OCI-LY7 (cell line): Measurements from ENCODE around the gene B4GALT6. TPM values are rescaled to one million over a fixed set of nuclear protein-coding genes. Genes with fewer than 3 reads are reported as not detected.

ENCODE experiments used
- BruUV-seq: library from RNA; stranded (reverse); fragments of 400-500 nt; replicated peaks from 2 replicates; lab custom pipeline; 2021; lab: Mats Ljungman, UMichigan
- CTCF ChIA-PET: fragments of 300-600 bp; sonication (Branson Sonifier 250); formaldehyde crosslinking; loops from one replicate; lab custom pipeline; 2022; ENCODE audit warnings: antibody characterized with exemption; ENCODE audit not compliant: unreplicated experiment; lab: Charles Lee
- POLR2A ChIA-PET: fragments of 300-600 bp; sonication (Branson Sonifier 250); formaldehyde crosslinking; loops from one replicate; lab custom pipeline; 2022; ENCODE audit warnings: antibody characterized with exemption; lab: Charles Lee
- DNase-seq: peaks from one replicate; pipeline ENCODE4 v3.0.0-alpha.2; 2015; ENCODE audit warnings: low spot score
- H2AFZ ChIP-seq: fragments of 200-600 bp; sonication (generic), shearing (Covaris generic); 2 replicates; pipeline ENCODE4 v1.6.1; 2014; ENCODE audit warnings: mild to moderate bottlenecking, antibody characterized with exemption, low read length, moderate library complexity
- H3K27ac ChIP-seq: fragments of 200-600 bp; sonication (generic); 2 replicates; pipeline ENCODE4 v1.5.1; 2014; ENCODE audit warnings: mixed run types, low read depth, mild to moderate bottlenecking, moderate library complexity, low read length, inconsistent platforms; ENCODE audit not compliant: poor library complexity, severe bottlenecking
- H3K36me3 ChIP-seq: fragments of 200-600 bp; sonication (generic); 2 replicates; pipeline ENCODE4 v1.6.1; 2014; ENCODE audit warnings: mild to moderate bottlenecking, antibody characterized with exemption, low read length, moderate library complexity, mixed read lengths; ENCODE audit not compliant: insufficient read depth
- H3K4me1 ChIP-seq: fragments of 200-600 bp; sonication (generic); 2 replicates; pipeline ENCODE4 v1.5.1; 2014; ENCODE audit warnings: mild to moderate bottlenecking, low read length; ENCODE audit not compliant: insufficient read depth, poor library complexity, severe bottlenecking
- H3K4me2 ChIP-seq: fragments of 200-600 bp; sonication (generic); 2 replicates; pipeline ENCODE4 v1.6.1; 2014; ENCODE audit warnings: mild to moderate bottlenecking, low read length
- H3K4me3 ChIP-seq: fragments of 200-600 bp; sonication (generic); 2 replicates; pipeline ENCODE4 v1.5.1; 2014; ENCODE audit warnings: mild to moderate bottlenecking, low read depth, low read length; ENCODE audit not compliant: poor library complexity, severe bottlenecking
- H3K79me2 ChIP-seq: fragments of 200-600 bp; sonication (generic); 2 replicates; pipeline ENCODE4 v1.6.1; 2016; ENCODE audit warnings: low read depth, mild to moderate bottlenecking, low read length, moderate library complexity, mixed read lengths; ENCODE audit not compliant: insufficient read depth
- H3K9me2 ChIP-seq: fragments of 200-600 bp; sonication (generic); 2 replicates; pipeline ENCODE4 v1.6.1; 2016; ENCODE audit warnings: mild to moderate bottlenecking, low read length, mixed read lengths; ENCODE audit not compliant: insufficient read depth
- H3K9me3 ChIP-seq: fragments of 200-600 bp; sonication (generic); 2 replicates; pipeline ENCODE4 v1.6.1; 2014; ENCODE audit warnings: mild to moderate bottlenecking, mixed run types, low read length, mixed read lengths
- H4K20me1 ChIP-seq: fragments of 200-600 bp; sonication (generic); 2 replicates; pipeline ENCODE4 v1.6.1; 2014; ENCODE audit warnings: mild to moderate bottlenecking, antibody characterized with exemption, low read length, moderate library complexity, mixed read lengths; ENCODE audit not compliant: insufficient read depth
- EZH2phosphoT487 ChIP-seq: fragments of 200-600 bp; sonication (generic); IDR thresholded peaks from 2 replicates; pipeline ENCODE4 v1.6.1; 2018; ENCODE audit warnings: low read depth, borderline replicate concordance, mild to moderate bottlenecking, mixed run types, antibody characterized with exemption, low read length, moderate library complexity, mixed read lengths
- intact Hi-C: fragments of 100-400 bp; cut with micrococcal nuclease; formaldehyde crosslinking; loops from one replicate; pipeline ENCODE4 v1.10.0; 2022; ENCODE audit not compliant: unreplicated experiment
- total RNA-seq, 2 experiments: library from RNA; depleted of rRNA in 1 of 2; stranded (reverse); fragments of >200 nt in 1 of 2; shearing (Covaris generic) in 1 of 2; gene quantifications; 2 replicates each; pipeline ENCODE4 v1.2.3, GENCODE V29; 2014 to 2022
- TF ChIP-seq, protein P1 (sequence below): fragments of 200-600 bp; sonication (generic); conservative IDR thresholded peaks from 2 replicates; pipeline ENCODE4 v1.5.1; 2014; ENCODE audit warnings: mild to moderate bottlenecking, antibody characterized with exemption, low read length, moderate library complexity, mixed read lengths

B4GALT6 gene
- total RNA-seq, 2 experiments from 2014 or later = 5.5 to 22.8 TPM

DNA sequence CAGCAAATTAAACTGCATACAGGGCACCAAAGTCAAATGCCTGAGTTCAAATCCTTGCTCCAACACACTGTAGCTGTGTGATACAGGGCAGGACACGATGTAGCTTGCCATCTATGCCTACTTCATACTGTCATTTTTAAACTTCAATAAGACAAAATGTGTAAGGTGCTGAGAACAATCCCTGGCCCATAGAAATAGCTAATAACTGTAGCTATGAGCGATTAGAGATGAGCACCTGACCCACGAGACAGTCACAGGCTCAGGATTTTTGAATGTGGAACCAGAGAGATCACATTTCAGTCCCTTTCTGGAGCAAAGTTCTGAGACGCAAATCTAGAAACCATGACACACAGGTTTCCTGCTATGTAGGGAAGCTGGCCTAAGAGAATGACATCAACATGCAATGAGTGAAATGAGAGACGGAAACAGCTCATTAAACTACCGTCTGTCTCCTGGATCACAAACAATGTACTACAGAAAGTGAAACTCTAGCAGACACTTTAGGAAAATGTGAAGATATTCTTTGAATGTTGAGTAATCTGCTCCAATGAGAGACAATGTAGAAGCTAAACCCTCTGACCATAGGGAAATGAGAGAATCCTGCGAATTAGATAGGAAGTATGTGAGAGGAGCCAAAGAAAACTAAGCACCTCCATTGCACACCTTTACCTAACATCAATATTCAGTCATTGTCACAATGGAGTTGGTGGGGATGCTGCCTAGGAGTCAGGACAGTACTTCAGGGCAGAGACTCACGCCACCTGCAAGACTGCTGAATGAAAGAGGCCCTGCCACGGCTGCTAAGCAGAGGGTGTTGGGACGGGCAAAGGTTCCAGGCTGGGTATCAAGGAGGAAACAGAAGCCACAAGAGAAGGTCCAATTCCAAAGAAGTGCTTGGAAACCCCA lies 25.5 kb downstream of the B4GALT6 start:
- Histone ChIP-seq H3K36me3 (peaks cover 17% of the 10 kb centered on the region), H3K27ac (peak overlapping the region; percentile 49), H3K4me3 (peak overlapping the region; percentile 43), H3K4me2 (peak overlapping the region; percentile 47), H4K20me1 (no peaks in the 10 kb centered on the region), H3K9me3 (no peaks in the 10 kb centered on the region), H2AFZ (peak overlapping the region; percentile 70; the same call in 1 of the 2 replicates), H3K9me2 (no peaks in the 10 kb centered on the region), H3K79me2 (peaks cover 3% of the 10 kb centered on the region; the same call in 1 of the 2 replicates), H3K4me1 (peaks cover 43% of the 10 kb centered on the region)
- intact Hi-C loops = no loop called here
- peak; percentile 56 for DNase-seq
- CTCF ChIA-PET = no interaction called here
- no peak for TF ChIP-seq EZH2phosphoT487
- TF ChIP-seq, protein P1, sequence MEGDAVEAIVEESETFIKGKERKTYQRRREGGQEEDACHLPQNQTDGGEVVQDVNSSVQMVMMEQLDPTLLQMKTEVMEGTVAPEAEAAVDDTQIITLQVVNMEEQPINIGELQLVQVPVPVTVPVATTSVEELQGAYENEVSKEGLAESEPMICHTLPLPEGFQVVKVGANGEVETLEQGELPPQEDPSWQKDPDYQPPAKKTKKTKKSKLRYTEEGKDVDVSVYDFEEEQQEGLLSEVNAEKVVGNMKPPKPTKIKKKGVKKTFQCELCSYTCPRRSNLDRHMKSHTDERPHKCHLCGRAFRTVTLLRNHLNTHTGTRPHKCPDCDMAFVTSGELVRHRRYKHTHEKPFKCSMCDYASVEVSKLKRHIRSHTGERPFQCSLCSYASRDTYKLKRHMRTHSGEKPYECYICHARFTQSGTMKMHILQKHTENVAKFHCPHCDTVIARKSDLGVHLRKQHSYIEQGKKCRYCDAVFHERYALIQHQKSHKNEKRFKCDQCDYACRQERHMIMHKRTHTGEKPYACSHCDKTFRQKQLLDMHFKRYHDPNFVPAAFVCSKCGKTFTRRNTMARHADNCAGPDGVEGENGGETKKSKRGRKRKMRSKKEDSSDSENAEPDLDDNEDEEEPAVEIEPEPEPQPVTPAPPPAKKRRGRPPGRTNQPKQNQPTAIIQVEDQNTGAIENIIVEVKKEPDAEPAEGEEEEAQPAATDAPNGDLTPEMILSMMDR = no peak
- BruUV-seq = no TSS peak
- POLR2A ChIA-PET = interaction anchor here (1.7 kb wide), 1 partner anchor 83 kb away, joined by 4 read pairs; no protein-coding TSS in a partner anchor

DNA sequence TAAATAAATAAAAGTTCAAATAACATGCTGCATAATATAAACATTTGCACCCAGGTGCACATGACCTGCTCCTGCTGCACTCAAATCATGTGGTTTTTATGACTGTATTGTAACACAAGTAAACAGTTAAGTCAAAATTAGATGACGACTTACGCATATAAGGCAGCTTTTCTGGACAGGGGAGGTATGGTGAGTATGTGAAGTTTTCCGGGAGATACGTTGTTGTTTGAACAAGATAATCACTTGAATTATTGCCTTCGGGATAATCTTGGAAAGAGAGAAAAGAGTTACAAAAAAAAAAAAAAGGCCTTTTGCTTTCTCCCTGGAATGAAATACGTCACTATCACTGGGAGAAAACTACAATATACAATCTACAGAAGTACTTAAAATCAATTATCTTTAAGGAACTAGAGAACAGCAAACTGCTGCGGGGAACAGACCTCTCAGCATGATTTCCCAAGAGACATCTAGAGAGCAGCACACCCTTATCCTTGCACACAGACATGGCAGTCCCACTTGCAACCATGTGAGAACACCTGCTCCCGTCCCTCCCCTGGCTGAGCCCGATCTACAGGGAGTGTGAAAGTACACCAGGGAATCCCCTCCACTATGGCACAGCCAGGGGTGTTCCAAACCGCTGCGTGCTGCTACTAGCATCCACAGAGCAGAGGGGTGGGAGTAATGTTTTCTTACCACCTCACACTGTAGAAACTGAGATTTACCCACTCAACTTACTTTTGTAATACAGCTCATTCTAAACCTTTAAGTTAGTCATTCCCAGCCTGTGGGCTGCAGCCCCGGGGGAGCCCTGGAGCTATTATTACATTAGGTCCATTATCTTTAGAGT lies 26.3 kb downstream of the B4GALT6 start:
- no peak for DNase-seq
- Histone ChIP-seq H3K4me2 (peak overlapping the region; percentile 47), H2AFZ (peak overlapping the region; percentile 70; the same call in 1 of the 2 replicates), H3K9me3 (no peaks in the 10 kb centered on the region), H3K27ac (peak overlapping the region; percentile 49), H3K9me2 (no peaks in the 10 kb centered on the region), H3K4me3 (peak overlapping the region; percentile 43), H3K4me1 (peaks cover 44% of the 10 kb centered on the region), H3K79me2 (peaks cover 3% of the 10 kb centered on the region; the same call in 1 of the 2 replicates), H4K20me1 (no peaks in the 10 kb centered on the region), H3K36me3 (peaks cover 13% of the 10 kb centered on the region)
- intact Hi-C loops = no loop called here
- no TSS peak for BruUV-seq
- POLR2A ChIA-PET = interaction anchor here (1.7 kb wide), 1 partner anchor 82 kb away, joined by 4 read pairs; no protein-coding TSS in a partner anchor
- TF ChIP-seq EZH2phosphoT487 = no peak
- TF ChIP-seq, protein P1 = no peak
- CTCF ChIA-PET = no interaction called here
